Fibroblast of skin of right biceps (primary cell): Measurements from ENCODE around the gene GJB6.

Source experiments
- DNase-seq: peaks from one replicate; pipeline ENCODE4 v3.0.0-alpha.2; 2013

Gene GJB6

DNA sequence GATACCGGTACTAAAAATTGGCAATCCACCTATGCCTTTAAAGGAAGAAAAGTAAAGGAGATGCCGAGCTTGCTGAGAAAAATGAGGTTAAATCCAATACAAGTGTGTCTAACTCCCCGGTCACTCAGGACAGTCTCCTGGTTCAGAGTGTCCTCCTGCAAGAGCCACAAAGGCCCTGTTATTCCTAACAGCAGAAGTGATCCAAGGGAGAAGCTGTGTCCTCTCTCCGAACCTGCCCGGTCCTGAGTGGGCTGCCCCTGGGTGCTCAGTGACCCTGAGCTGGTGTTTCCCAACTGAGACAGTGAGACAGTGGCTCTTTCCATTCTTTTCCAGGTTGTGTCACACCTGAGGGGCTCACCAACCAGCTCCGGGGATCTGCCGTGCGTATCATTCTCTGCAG is 4.8 kb downstream of the GJB6 start:
- no peak for DNase-seq

DNA sequence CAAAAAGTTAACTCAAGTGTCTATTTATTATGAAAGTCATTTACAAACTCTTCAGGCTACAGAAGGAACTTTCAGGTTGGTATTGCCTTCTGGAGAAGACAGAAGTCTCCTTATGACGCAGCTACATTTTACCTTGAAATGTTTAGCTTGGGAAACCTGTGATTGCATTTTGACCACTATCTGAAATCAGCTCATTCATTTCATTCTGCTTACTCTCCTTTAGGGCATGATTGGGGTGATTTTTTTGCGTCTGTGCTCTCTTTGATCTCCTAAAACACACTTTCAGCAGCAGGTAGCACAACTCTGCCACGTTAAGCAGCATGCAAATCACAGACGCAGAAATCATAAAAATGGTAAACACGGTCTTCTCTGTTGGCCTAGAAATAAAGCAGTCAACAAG is 9.6 kb downstream of the GJB6 start:
- DNase-seq, result no peak

DNA sequence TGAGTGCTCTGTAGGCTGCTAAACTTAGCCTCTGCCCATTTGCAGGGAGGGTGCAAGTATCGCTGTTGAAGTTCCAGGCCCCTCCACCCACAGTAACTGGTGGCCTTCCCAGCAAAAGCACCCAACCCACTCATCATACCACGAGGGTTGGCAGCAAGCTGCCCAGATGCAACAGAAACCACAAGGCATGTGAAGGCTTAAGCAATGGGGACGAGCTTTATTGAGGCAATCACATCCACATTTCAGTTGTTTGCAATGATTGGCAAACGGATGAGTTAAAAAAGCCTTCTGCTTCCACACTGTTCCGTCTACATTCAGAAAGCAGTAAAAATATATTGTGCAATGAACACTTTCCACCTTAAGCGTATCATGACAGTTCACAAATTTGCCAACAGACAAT is 10.3 kb downstream of the GJB6 start:
- no peak for DNase-seq

DNA sequence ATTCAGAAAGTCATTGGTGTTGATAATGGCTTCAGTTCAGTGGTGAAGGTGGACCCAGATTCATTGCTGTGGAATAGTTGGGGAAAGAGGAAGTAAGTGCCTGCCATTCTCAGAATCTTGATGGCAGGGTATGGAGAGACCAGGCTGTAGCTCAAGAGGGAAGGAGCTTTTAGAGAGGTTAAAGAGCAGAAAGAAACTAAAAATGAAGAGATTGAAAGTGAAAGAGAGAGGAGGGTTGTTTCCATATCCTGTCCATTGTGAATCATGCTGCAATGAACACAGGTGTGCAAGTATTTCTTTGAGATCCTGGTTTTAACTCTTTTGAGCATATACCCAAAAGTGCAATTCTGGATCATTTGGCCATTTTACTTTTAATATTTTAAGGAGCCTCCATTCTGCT is 12.5 kb downstream of the GJB6 start:
- DNase-seq, result no peak

DNA sequence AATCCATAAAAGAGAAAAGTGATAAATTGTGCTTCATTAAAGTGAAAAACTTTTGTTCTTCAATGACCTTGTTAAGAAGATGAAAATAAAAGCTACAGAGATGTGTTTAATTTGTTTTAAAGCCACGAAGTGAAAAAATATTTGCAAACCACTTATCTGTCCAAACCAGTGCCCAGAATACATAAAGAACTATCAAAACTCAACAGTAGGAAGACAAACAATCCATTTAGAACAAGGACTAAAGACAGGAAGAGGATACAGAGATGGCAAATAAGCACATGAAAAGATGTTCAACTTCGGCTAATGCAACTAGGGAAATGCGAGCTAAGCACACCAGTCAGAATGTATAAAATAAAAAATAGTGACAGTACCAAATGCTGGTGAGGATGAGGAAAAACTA is 15.0 kb downstream of the GJB6 start:
- no peak for DNase-seq

DNA sequence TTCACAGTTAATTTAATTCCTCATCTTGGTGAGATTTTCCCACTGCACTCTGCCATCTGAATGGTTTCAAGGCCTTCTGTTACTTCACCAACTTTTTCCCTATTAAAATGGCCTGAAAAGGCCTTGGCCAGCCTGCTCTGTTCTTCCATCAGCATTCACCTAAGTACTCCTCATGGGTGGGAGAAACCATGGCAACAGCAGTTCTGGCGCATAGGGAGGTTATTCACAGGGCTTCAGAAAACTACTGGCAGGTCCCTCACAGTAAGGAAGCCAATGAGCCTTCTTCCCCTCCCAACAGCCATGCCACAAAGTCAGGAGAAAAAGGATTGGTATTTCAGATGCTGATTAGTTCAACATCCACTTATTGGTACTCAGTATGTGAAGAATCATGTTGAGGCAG is 22.2 kb downstream of the GJB6 start:
- no peak for DNase-seq

DNA sequence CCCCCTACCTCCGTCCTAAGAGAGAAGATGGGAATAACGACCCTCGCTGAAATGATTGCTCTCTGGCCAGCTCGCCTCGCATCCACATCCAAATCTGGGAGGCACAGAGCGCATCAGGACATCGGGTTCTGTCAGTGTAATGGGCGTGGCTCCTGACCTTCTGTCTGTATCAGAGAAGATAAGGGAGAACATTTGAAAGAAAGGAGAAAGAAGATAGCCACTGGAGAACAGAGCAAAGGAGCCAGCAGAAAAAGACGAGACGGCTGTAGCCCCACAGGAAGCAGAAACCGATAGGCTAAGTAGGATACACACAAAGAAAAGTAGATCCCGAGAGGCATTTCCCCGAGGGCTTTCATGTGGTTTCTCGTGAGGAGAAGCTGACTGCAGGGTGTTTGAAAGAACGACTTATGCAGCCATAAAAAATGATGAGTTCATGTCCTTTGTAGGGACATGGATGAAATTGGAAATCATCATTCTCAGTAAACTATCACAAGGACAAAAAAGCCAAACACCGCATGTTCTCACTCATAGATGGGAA is 25.4 kb downstream of the GJB6 start:
- no peak for DNase-seq

DNA sequence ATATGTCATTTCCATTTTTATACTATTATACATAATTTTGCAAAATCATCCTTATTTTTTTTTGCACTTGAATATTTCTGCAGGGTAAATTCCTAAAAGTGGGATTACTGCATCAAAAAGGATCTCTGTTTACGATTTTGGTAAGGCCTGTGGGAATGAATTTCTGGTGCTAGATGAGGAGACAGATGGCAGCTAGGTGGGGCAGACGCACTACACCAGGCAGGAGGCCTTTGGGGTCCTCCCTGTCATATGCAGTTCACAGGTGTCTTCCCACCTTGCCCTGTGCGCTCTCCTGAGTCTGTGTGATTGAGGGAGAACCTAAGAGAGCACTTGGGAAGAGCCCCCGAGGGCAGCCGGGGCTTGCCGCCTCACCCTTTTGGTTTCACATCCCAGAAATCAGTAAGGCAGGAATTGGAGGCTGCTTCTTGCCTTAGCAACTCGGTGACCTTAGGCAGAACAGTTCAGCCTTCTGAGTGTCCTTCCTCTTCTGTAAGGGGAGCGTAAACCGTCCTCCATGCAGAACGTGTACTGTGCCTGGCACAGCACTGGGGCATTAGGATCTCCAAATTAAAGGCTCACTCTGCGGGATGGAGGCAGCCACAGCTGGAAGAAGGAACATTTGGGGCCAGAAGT is 25.9 kb downstream of the GJB6 start:
- DNase-seq, result no peak

DNA sequence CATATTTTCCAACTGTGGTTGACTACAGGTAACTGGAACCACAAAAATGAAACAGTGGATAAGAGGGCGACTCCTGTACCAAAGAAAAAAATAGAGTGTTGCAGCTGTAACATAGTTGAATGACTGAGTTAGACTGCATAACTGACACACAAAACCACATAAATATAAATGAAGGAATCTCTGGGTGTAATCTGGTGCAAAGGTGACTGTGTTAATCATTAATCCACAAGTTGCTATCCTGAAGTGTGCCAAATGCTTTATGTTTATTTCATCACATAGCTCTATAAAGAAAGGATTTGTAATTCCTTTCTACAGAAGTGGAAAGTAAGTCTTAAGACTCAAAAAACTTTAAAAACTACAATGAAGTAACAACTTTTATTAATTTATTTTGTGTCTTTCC is 33.3 kb downstream of the GJB6 start:
- DNase-seq, result no peak

DNA sequence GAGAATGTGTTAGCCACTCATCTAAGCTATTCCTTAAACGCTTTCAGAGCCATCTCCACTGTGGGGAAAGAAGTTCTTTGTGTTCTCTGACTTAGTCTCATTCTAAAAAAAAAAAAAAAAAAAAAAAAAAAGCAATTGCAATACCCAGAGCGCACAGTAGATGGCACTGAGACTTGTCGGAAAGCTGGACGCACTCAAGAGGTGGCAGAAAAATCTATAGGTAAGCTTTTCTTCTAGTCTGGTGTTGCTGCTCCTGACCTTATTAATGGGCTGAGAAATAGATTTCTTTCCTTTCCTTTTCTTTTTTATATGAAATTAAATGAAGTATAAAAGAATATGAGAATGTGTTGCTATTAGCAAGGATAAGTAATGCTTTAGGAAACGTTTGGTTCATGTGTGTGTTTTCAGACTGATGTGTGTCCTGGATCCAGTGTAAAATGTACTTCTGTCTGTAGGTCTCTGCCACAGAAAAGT is 34.7 kb downstream of the GJB6 start:
- peak; percentile 53 for DNase-seq

DNA sequence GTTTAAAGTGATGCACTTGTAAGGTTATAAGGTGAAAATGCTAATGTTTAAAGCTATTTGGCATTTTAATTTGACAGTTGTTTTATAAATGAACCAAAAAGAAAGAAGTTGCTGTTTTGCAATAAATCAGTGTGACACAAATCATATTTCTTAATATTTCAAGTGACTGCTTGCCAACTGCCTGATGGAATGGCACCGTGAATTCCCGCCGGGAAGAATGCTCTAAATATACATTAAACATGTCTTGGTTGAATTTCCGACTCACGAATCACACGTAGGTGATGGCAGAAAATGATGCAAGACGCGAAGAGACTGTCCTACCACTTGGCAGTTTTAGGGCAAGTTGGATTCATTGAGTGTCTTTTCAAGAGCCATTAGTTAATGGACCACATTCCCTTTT is 36.3 kb downstream of the GJB6 start:
- DNase-seq, result peak; percentile 35

DNA sequence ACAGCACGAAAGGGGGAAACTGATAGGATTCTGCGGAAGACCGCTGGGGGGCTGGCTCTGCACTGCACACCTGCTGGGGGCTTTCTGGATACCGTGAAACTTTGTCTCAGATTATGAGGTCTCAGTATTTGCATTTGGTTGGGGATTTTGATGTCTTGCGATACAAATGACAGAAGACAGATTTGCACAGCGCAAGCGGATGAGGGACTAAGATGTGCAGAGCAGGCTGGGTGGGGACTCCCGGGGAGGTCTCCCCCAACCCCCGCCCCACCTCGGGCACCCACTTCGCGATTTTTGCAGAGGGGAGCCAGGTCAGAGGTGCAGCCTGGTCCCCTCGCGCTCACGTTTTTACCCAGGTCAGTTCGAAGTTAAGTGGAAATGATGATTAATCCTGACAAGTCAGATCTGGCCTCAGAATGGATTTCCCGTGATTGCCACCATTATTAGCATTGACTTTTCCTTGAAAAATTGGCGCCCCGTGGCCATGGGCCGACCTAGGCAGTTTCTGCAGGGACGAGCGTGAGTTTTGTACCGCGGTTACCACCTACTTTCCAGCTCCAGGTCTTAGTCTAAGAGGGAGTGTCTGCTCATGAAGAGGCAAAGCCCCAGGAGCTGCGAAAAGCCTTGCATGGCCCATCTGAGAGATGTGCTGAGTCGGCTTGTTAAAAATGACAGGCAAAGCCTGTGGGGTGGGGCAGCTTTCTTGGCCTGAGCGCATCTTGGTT is 38.0 kb downstream of the GJB6 start:
- no peak for DNase-seq

DNA sequence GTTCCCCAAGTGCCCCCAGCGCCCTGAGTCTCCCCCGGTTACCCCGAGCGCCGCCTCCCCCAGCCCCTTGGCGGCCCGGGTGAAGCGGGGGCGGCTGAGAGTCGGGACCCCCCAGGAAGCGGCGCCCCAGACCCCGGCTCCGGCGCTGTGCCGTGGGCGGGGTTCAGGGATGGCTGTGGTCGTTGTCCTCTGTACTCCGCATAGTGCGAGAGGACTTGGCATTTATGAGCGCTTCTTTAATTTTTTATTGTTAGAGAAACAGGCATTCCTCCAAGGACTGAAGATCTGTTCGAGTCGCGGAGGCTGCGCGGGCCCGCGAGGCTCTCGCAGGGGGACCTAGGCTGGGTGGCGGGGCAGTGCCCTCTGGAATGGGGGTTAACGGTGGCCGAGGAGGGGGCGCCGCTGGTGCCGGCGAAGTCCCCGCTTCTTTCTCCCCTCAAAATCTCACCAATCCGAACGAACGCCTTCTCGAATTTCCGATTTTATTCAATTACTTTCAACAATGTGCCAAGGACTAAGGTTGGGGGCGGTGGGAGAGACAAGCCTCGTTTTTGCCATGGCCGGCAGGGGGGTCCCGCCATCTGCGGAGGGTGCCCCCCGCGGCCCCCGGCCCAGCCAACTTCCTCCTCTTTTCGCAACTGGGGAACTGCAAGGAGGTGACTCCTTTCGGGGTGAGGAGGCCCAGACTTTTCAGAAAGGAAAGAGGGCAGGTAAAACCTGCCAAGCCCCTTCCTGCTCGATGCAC is 38.8 kb downstream of the GJB6 start:
- no peak for DNase-seq

DNA sequence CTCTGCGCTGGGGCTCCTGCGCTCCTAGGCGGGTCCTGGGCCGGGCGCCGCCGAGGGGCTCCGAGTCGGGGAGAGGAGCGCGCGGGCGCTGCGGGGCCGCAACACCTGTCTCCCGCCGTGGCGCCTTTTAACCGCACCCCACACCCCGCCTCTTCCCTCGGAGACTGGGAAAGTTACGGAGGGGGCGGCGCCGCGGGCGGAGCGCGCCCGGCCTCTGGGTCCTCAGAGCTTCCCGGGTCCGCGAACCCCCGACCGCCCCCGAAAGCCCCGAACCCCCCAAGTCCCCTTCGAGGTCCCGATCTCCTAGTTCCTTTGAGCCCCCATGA is 39.3 kb downstream of the GJB6 start, which contains the start of gene GJB2:
Gene GJB2, minus strand, starts transcription at position 103 of the 326 bp plus-strand sequence. CDS start 3,357 bp downstream, outside the sequence.
- no peak for DNase-seq

DNA sequence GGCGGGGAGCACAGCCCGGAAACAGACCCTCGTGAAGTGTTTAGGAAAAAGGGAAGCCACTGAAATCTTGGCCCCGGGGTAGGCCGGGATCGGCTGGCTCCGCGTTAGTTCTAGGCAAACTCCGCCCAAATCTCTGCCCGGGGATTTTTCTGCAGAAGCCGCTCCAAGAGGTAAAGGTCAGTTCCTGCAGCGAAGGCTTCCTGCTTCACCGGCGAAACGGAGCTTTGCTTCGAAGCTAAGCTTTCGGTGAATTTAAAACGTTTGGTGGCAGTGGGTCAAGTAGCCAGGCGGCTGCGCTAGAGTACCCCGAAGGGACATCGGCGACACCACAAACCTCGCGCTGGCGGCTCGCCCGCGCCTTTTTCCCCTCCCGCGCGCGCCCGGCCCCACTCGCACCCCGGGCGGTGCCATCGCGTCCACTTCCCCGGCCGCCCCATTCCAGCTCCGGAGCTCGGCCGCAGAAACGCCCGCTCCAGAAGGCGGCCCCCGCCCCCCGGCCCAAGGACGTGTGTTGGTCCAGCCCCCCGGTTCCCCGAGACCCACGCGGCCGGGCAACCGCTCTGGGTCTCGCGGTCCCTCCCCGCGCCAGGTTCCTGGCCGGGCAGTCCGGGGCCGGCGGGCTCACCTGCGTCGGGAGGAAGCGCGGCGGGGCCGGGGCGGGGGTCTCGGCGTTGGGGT is 39.8 kb downstream of the GJB6 start:
- DNase-seq, result no peak

DNA sequence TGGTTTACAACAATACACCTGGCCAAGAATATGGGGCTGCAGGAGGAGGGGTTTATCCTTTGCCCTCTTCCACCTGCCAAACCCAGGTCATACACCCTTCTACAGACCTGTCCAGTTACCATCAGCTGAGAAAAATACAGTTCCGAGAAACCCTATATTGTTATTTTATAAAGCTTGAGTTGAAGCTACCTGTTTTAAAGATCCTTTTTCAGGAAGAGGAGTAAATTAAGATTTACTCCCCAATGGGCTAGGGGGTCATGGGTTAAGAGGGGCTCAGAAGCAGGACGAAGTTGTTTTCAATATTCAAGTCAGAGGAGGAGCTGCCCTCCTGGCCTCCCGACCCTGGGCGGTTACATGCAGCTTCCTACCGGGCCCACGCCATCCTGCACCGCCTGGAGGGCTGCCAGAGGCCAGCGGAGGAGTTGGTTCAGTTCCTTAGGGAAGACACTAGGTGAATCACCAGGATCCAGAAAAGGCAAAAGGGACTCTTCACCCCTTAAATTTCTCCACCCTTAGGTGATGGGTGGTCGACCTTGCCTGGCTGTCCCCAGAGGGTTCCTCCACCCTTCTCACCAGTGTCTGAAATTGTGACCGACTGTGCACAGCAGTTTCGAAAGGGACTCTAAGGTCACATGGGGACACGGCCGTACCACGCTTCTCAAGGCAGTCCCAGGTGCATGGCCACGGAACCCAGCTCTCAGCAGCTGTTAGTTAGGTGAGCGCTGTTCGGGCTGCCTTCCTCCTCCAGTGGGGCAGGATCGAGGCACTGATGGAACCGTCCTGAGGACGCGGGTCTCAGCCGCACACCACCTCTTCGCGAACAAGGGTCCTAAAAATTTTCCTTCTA is 40.6 kb downstream of the GJB6 start:
- DNase-seq, result no peak

DNA sequence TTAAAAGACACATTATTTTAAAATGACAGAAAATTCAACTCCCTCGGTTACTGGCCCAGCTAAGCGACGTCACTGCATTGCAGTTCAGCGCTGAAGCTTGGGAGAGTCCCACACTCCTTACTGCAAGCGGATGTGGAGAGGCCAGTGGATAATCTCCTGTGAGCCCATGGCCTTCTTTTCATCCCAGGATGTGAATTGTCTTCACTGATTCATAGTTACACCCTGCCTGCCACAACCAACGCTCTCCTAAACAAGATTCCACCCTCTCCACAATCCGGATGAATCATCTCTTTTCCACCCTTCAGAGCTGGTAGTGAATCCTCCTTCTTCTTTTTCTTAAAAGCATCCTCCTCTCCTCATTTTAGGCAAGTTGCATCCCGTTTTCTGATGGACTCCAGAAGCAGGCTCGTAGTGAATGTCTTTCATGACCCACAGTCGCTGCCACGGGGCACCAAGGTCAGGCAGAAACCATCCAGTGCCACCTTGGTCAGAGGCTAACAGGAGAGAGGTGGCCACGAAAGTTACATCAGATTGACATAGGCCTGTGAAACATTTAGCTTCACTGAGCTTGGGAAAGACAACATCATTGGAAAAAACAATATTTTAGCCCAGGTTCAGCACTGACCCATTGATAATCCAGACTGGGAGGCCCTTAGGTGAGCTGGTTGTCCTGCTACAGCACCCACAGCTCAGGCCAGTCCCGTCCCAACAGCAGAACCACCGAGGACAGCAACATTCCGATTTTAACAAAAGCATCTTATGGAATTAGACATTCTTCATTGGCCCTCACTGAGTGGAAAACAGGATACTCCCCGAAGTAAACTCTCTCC is 41.4 kb downstream of the GJB6 start:
- DNase-seq, result peak; percentile 87

DNA sequence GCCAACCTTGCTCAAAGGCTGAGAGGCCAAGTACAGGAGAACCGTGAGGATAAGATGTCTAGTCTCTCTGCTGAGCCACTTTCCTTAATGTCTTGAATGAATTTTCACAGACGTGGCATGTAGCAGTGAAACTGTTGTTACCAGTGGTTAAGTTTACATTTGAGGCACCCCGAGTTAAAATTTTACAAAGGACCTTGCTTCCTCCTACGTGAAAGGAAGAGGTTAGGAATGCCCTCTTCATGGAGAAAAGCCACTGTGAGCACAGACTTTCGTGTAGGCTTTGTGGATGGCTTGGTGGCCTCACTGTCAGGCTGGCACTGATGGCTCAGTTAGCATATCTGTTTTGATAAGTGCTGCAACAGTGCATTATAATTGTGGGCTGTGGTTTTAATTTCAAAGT is 42.0 kb downstream of the GJB6 start:
- DNase-seq, result no peak

DNA sequence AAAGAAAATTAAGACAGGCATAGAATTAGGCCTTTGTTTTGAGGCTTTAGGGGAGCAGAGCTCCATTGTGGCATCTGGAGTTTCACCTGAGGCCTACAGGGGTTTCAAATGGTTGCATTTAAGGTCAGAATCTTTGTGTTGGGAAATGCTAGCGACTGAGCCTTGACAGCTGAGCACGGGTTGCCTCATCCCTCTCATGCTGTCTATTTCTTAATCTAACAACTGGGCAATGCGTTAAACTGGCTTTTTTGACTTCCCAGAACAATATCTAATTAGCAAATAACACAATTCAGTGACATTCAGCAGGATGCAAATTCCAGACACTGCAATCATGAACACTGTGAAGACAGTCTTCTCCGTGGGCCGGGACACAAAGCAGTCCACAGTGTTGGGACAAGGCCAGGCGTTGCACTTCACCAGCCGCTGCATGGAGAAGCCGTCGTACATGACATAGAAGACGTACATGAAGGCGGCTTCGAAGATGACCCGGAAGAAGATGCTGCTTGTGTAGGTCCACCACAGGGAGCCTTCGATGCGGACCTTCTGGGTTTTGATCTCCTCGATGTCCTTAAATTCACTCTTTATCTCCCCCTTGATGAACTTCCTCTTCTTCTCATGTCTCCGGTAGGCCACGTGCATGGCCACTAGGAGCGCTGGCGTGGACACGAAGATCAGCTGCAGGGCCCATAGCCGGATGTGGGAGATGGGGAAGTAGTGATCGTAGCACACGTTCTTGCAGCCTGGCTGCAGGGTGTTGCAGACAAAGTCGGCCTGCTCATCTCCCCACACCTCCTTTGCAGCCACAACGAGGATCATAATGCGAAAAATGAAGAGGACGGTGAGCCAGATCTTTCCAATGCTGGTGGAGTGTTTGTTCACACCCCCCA is 43.2 kb downstream of the GJB6 start:
- DNase-seq, result no peak

DNA sequence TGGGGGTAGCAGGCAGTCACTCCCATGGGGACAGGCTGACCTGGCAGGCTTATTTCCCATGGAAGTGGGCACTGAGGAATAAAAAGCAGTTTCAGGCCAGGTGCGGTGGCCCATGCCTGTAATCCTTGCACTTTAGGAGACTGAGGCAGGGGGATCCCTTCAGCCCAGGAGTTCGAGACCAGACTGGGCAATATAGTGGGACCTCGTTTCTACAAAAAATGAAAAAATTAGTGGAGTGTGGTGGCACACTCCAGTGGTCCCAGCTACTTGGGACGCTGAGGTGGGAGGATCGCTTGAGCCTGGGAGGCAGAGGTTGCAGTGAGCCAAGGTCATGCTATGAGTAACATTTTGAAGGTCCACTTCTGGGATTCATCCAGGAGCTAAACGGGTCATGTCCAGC is 45.3 kb downstream of the GJB6 start:
- DNase-seq, result no peak
